CD4-positive, alpha-beta T cell treated with Interferon gamma for 1 hour (primary cell): ENCODE measurements around the gene CCDC190.
"Not testable (repeated sequence)": the region's sequence is repeated elsewhere in the genome, so short reads cannot be mapped to it uniquely, and the experiment has no call there.

Experiments
- DNase-seq: peaks from one replicate; pipeline ENCODE4 v3.0.0-alpha.2; 2020

Gene CCDC190

GRCh38 chr1:162876751-162877150 is 15.8 kb upstream of the CCDC190 start:
- DNase-seq: no peak

GRCh38 chr1:162873671-162874666 is 13.0 kb upstream of the CCDC190 start:
- no peak for DNase-seq

DNA sequence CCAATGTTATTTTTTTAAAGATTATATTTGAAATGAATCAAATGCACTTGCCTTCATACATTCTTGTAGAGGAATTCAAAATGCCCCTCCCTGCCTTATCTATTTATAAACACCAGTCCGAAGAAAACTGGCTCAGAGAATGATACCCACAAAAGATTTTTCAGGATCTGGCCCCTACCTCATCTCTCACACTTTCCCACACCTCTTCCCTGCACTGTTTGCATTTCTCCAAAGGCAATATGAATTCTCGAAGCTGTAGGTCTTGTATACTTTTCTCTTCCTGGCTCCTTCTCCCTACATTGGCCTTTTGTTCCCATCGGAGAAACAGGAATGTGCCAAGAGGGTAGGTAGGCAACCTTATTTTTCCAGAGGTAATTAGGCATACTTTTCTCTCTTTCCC is 12.0 kb upstream of the CCDC190 start:
- no peak for DNase-seq

DNA sequence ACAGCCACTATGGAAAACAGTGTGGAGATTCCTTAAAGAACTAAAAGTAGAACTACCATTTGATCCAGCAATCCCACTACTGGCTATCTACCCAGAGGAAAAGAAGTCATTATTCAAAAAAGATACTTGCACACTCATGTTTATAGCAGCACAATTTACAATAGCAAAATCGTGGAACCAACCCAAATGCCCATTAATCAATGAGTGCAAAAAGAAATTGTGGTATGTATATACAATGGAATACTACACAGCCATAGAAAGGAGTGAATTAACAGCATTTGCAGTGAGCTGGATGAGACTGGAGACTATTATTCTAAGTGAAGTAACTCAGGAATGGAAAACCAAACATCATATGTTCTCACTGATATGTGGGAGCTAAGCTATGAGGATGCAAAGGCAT is 10.4 kb upstream of the CCDC190 start:
- not testable (repeated sequence) for DNase-seq

DNA sequence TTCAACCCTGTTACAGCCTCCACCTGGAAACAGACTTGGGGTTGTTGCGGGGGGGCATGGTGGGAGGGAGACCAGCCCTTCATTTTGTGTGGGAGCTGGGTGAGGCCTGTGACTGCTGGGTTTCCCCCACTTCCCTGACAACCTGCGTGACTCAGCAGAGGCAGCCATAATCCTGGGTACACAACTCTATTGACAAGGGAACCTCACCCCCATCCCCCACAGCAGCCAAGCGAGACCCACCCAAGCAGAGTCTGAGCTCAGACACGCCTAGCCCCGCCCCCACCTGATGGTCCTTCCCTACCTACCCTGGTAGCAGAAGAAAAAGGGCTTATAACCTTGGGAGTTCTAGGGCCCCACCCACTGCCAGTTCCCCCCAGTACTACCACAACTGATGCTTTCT is 8.0 kb upstream of the CCDC190 start:
- DNase-seq: no peak

GRCh38 chr1:162861625-162862024 is 650 bp upstream of the CCDC190 start:
- DNase-seq: no peak

DNA sequence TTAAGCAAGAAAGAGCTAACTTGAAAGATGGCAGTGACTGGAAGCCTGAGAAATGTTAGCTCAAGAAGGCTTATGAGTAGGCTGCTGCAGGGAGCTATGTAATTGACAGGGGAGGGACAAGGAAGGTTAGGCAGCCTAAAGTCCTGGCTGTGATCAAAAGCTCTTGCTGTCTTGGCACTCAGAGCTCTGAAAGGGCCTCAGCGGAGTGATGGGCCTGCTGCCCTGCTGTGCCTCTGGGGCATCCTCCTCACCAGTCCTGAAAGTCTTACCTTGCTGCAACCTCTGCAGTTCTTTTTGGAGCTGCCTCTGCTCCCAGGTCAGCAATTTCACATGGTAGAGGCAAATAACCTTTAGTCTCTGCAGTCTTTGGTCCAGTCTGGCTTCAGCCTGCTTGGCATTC is 1.8 kb downstream of the CCDC190 start:
- DNase-seq: no peak

DNA sequence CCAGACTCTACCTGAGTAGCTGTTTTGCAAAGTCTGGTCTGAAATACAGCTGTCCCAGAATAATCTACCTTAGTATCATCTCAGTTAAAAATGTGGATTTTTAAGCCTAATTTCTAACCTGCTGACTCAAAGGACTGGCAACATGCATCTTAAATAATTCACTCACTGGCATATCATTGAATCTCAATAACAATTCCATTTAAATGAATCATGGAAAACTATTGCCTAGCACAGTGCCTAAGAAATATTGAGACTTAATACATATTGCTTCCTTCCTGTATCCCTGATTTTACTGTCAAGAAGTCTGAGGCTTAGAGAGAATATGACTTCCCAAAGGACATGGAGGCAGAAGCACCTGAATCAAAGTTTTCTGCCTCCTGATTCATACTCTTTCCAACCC is 3.1 kb downstream of the CCDC190 start:
- DNase-seq: no peak

DNA sequence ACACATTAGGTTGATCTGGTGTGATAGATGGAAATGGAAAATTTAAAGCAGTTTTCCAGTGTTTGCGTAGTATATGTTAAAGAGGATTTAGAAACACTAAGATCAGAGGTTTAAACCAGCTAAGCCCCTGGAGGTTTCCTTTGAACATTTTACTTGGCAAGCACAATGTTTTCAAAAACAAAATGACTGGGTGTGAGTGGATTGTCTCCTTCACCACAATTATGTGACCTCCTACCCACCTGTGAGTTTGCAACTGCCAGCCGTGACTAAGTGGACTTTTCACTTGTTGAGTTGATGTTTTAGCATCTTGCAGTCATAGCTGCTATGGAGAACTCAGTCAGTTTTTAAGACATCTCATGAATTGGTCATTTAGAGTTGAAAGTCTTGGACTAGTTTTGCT is 4.7 kb downstream of the CCDC190 start:
- no peak for DNase-seq

DNA sequence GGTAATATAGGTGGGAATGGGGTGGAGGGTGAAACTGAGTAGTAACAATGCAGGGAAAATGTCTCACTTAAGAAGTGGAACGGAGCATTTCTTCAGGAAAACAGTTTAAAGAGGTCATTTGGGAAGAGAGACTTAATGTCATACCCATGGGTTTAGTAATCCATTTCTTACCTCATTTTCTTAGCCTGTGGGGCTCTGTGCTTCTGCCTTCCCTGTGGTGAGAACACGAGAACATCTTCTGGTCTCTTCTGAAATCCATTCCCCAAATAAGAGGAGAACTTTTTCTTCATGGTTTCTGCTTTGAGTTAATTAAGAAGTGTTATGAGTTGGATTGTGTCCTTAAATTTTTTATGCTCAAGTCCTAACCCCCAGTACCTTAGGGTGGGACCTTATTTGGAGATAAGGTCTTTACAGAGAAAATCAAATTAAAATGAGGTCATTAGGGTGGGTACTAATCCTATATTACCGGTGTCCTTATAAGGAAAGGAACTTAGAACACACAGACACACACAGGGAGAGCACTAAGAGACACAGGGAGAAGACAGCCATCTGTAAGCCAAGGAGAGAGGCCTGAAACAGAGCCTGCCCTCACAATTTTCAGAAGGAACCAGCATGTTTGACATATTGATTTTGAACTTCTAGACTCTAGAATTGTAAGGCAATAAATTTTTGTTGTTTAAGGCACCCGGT is 5.4 kb downstream of the CCDC190 start:
- DNase-seq: no peak

GRCh38 chr1:162854245-162854882 is 6.6 kb downstream of the CCDC190 start:
- DNase-seq: peak; percentile 9

- no peak for DNase-seq
These were observed 9.6 kb downstream of the CCDC190 start for GRCh38 chr1:162851341-162851740.

DNA sequence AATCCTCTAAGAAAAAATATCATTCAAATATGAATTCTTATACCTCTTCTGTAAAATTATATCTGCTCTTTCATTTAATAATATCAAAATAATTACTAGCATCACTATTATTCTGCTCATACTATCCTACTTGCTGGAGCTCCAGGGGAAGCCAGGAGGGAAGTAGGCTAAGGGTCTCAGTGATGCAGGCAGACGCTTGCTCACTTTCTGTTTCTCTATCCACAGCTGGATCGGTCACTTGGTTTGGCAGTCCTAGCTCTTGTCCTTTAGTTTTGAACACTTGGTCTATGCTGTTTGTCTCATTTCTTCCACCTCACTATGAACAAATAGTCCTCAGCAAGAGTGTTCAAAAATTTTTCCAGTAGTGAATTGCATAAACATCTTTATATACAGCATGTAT is 11.3 kb downstream of the CCDC190 start:
- DNase-seq: no peak

DNA sequence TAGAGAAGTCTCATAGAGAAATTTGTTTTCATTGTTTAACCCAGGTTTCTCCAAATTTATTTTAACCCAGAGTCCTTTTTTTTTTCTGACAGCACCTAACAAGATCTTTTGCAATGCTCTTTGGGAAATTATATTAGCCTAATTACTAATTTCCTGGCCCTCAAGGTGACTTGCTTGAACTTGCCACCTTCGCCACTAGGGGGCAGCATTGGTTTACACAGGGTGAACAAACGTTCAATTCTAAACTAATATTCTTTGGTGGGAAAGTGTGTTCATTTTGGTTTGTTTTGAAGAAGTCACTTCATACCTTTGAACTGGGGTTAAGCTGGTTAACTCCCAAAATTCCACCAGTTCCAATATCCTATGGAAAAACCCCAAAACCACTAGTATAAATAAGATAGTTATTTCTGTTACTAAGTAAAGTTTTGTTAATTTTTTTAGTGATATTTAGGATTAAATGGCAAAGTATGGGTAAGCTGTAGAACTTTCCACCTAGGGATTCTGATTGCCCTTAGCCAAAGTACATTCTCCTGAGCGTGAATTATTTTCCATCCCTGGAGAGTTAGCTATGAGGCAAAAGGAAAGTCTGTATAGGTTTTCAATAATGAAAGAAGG is 13.0 kb downstream of the CCDC190 start:
- peak; percentile 60 for DNase-seq

- no peak for DNase-seq
These were observed 14.4 kb downstream of the CCDC190 start for GRCh38 chr1:162846256-162847212.

DNA sequence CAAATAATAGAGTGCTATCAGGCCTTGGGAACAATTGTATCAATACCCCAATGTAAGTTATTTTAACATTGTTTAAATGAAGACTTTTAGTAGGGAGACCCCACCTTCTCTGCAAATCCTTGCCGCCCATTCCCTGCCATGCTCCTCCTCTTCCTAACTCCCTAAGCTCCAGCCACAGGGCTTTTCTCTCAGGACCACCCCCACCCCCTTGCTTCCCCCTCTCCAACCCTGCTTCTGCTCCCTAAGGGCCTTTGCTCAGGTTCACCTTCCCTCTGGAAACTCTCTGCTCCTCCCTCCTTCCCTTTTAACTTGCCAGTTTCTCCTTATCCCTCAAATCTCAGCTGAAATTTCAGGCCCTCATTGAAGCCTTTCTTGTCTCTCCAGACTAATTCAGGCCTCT is 16.8 kb downstream of the CCDC190 start:
- DNase-seq: no peak

DNA sequence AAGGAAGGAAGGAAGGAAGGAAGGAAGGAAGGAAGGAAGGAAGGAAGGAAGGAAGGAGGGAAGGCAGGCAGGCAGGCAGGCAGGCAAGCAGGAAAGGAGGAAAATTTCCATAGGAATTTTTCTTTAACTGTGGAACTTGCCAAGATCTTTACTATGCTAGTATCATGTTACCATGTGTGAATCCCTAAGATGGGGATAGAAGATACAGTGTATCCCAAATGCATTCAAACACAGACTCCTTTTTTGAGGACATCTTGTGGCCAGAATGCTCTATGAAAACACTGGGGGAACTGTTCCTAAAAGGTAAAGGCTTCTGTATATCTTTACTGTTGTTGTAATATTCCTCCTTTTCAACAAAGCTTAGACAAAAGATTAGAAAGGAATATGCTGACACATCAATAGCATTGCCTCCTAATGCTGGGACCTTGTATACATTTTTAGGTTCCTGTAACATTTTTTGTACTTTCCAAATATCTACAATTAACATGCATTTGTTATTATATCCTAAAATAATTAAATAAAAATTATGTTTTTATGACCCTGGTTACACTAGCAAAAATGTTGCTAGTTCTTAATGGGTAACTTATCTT is 20.6 kb downstream of the CCDC190 start:
- no peak for DNase-seq

DNA sequence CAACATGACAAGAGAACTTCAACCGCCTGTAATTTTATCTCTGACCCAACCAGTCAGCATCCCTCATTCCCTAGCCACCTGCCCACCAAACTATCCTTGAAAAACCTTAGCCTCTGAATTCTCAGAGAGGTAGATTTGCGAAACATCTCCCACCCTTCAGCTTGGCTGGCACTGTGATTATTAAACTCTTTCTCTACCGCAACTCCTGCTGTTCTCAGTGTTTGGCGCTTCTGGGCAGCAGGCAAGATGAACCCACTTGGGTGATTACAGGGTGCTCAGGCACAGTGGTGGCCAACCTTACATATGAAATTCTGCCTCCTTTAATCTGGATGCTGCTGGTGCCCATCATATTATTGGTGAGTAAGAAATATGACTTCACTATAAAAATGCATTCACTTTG is 22.1 kb downstream of the CCDC190 start:
- DNase-seq: no peak

- DNase-seq: no peak
These were observed 25.6 kb downstream of the CCDC190 start for GRCh38 chr1:162835157-162835899.

DNA sequence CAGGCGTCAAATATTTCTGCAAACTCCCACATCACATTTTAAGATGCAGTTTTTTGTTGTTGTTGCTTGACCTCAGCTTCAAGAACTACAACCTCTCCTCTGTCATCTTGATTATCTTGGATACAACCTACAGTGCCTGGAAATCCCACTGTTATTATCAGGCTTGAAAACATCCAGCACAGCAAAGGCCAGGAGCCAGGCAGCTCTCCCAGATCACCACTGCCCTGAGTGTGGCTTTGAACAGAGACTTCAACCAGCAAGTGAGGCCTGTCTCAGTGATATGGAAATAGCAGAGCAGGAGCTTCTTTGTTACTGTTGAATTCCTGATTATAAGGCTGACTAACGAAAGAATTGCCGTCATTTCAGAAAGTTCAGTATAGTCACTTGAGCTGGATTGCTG is 28.5 kb downstream of the CCDC190 start:
- no peak for DNase-seq

- DNase-seq: no peak
These were observed 31.7 kb downstream of the CCDC190 start for GRCh38 chr1:162829268-162829667.
